GM19035 (cell line): ENCODE data around the gene LURAP1L.

Source experiments
- ATAC-seq: cut with Tn5 transposase; IDR thresholded peaks from one replicate; pipeline ENCODE4 v1.9.1; 2021; ENCODE audit not compliant: unreplicated experiment

The LURAP1L gene

DNA sequence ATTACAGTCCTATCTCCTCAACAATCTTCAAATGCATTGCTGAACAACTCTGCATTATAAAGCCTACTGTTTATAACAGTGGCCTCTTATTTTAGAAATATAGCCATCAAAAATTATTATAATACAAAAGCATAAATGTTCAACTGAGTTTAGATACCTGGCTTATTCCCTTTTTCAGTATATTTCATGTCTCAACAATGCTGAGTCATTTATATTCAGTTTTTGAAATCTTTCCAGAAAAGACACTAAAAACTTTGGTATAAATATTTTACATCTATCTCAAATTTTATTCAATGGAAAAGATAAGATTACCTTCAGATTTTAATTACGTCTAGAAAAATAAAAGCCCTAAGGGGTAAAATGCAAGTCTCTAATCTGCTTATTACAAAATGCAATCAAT, 37.9 kb downstream of the LURAP1L start:
- no peak for ATAC-seq

DNA sequence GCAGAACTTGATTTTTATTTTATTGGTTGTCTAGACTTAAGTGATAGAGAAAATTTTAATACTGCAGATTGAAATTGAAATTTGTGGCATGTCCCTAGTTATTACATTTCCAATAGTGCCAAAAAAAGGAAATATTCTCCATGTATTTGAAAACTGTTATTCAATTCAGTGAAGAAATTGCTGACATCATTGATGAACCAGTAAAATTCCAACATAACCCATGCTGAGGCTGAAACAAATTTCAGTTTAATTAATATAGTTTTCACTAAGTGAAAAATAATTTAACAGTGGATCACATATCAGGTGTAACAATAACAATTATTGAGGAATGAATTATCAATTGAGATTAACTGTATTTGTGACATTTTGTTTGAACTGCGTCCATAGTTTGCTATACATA, 38.7 kb downstream of the LURAP1L start:
- ATAC-seq: no peak

- no peak for ATAC-seq
These were observed 39.4 kb downstream of the LURAP1L start for GRCh38 chr9:12813960-12814876.

DNA sequence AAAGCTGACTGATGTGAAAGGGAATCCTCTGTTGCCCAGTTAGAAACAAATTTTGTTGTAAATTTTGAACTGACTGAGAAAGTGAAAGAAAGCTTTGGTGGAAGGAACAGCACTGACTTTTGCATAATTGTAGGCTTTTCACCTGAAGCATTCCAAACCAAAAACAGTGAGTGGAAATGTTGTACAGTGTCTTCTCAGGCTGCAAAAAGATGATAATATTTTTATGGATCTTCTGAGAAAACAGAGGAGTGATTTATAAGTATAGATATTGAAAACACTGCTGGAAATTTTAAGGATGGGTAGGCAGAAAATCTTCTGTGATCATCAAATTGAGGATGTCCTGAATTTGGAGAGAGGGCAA, 40.0 kb downstream of the LURAP1L start:
- no peak for ATAC-seq

GRCh38 chr9:12815888-12816287, 41.1 kb downstream of the LURAP1L start:
- no peak for ATAC-seq

DNA sequence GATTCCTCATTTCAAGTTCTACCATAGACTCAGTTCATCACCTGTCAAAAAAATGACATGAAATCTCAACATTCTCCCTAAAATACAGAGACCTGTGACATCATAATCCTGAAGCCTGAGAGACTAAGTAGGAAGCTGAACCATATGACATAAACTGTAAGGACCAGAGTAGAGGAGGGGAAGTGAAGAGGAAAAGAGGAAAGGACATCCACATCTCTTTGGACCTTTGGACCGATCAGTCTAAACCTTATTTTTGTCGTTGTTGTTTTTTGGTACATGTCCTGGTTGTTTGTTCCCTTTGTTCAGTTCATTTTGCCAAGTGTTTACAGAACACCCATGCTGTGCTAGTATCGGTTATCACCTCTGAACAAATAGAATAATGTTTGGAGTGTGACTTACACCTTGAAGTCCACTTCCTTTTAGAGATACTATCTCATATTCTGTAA, 41.9 kb downstream of the LURAP1L start:
- no peak for ATAC-seq

GRCh38 chr9:12817702-12818101, 42.9 kb downstream of the LURAP1L start:
- no peak for ATAC-seq

- ATAC-seq: no peak
These were observed 43.7 kb downstream of the LURAP1L start for GRCh38 chr9:12818431-12819000.

GRCh38 chr9:12819436-12820185, 44.8 kb downstream of the LURAP1L start:
- ATAC-seq: no peak

DNA sequence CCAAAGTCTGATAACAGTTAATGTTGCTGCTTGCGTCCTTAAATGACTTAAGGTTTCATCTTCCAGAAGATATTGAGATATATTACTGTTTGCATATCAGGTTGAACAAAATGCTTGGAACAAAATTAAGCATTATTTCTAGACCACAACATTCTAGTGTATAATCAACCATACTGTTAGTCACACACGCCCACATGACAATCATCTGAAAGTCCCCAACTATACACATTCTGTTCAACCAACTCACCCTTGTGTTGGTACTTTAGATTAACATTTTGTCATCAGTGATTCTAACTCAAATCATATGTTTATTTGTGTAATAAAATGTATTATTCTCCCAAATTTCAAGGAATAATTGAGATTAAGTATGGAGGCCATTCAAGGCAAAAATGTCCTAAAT, 47.3 kb downstream of the LURAP1L start:
- no peak for ATAC-seq

GRCh38 chr9:12826924-12827565, 52.2 kb downstream of the LURAP1L start:
- no peak for ATAC-seq

- ATAC-seq: no peak
These were observed 58.9 kb downstream of the LURAP1L start for GRCh38 chr9:12833701-12834100.

DNA sequence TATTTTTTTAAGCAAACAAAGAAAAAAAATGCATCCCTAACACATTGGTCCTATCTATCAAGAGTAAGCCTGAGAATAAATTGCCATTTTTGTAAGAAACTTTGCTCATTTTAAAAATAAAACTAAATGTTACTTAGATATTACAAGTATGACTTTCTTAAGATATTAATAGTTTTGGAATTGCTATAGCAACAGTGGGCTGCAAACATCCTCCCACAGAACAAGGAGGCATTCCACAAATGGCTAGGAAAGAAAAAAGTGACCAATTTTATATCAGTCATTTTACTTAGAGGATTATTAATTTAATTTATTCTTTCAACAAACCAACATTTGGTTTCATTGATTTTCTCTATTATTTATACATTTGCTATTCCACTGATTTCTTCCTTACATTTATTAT, 63.7 kb downstream of the LURAP1L start:
- no peak for ATAC-seq

DNA sequence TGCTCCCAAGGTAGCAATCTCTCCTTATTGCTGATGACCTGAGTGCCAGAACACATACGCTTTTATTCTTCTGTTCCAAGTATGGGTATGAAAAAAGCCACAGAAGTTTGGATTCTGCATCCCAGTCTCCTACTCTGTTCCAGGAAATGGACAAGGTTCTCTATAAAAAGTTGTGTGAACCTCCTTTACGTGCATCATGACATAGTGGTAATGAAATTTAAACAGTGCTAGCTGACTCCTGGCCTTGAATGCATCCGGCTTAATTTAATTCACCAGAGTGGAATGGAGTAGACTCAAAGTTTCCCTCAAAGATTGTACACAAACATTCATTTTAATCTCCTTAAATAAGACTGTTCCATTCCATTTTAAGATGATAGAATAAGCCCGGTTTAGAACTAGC, 68.9 kb downstream of the LURAP1L start:
- no peak for ATAC-seq

GRCh38 chr9:12846035-12846434, 71.2 kb downstream of the LURAP1L start:
- no peak for ATAC-seq

GRCh38 chr9:12847561-12847960, 72.7 kb downstream of the LURAP1L start:
- ATAC-seq: no peak

GRCh38 chr9:12849486-12850003, 74.7 kb downstream of the LURAP1L start:
- ATAC-seq: no peak

- ATAC-seq: no peak
These were observed 76.7 kb downstream of the LURAP1L start for GRCh38 chr9:12851341-12852090.

DNA sequence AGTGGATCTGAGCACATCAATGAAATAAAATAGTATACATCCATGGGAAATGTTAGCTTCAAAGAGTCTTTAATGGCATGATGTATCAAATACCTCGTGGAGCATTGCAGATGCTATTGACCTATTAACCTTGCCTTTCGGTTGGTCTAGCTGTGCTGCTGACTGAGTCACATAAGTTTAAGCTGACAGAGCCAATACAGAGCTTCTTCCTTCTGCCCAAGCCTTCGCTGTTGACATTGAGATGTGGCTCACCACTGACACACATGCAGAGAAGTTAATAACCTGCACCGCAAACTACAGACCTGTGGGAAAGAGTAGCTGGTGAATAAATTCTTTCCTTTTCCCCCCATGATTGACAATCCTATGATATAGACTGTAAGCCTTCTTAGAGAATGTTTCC, 78.2 kb downstream of the LURAP1L start:
- no peak for ATAC-seq

DNA sequence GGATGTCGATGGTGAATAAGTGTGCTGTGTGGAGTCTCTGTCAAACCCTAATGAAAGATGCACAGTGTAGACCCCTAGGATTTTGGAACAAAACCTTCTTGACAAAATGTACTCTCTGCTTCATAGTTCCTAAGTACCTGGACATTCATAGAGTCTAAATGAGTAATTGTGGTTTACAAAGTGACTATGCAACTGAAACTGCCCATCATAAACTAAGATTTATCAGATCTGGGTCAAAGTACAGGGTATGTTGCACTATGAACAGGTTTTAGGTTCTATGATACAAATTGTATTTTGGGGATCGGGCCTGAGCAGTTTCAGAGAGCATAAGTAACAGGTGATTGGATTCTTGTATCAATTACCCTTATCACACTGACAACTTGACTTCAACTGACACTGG, 79.4 kb downstream of the LURAP1L start:
- no peak for ATAC-seq
